Measurements from ENCODE around the gene RAP1B.

RAP1B gene

DNA sequence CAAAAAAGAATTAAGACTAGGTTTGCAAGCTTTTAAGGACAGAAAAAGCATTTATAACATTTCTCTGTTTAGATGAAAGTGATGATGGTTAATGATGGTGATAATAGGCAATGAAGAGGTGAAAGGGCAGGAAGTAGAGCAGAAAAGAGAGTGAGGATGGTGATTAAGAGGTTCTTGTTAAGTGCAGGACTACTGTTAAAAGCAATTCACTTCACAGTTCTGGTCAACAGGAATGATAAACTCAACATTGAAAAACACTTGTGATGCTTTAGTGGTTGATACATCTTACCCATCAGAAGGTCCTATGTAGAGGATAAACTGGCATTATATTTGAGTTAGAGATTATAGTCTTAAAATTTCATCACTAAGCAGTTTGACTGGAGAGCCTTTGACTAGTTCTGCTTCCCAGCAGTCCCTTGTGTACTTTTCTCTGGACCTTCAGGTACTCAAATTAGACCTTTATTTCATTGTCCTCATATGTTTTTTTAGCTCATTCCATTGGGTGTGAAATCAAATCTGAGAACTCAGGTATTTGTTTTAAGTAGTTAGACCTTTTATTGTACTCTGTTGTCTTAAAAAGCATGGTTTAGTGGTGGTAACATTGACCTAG lies 10.9 kb downstream of the RAP1B start:
- TF ChIP-seq, protein P1, sequence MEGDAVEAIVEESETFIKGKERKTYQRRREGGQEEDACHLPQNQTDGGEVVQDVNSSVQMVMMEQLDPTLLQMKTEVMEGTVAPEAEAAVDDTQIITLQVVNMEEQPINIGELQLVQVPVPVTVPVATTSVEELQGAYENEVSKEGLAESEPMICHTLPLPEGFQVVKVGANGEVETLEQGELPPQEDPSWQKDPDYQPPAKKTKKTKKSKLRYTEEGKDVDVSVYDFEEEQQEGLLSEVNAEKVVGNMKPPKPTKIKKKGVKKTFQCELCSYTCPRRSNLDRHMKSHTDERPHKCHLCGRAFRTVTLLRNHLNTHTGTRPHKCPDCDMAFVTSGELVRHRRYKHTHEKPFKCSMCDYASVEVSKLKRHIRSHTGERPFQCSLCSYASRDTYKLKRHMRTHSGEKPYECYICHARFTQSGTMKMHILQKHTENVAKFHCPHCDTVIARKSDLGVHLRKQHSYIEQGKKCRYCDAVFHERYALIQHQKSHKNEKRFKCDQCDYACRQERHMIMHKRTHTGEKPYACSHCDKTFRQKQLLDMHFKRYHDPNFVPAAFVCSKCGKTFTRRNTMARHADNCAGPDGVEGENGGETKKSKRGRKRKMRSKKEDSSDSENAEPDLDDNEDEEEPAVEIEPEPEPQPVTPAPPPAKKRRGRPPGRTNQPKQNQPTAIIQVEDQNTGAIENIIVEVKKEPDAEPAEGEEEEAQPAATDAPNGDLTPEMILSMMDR (IDR thresholded peaks at IDR 0.05; ENCODE audit: control insufficient read depth, insufficient read depth, low read depth, low read length, missing control alignments), result no peak
- no peak for DNase-seq (ENCODE audit: low read depth)
- H3K4me3 ChIP-seq (ENCODE audit: control insufficient read depth, low read depth, low read length), result no peak overlapping the region

DNA sequence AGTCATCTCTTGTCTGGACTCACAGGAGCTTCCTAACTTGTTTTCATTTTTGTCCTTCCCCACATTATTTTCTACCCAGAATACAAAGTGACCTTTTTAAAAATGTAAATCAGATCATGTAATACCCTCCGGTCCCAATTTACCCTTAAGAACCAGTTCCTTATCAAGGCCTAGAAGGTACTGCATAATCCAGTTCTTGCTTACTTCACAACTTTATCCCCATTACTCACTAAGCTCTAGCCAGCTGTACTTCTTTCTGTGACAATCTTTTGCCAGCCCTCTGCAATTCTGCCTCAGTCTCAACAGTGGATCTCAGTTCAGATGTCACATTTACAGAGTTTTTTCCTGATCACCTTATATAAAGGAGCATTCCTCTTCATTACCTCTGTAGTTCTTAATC lies 11.6 kb downstream of the RAP1B start:
- DNase-seq (ENCODE audit: low read depth), result no peak
- H3K4me3 ChIP-seq (ENCODE audit: control insufficient read depth, low read depth, low read length), result no peak overlapping the region
- TF ChIP-seq, protein P1 (IDR thresholded peaks at IDR 0.05; ENCODE audit: control insufficient read depth, insufficient read depth, low read depth, low read length, missing control alignments), result no peak

DNA sequence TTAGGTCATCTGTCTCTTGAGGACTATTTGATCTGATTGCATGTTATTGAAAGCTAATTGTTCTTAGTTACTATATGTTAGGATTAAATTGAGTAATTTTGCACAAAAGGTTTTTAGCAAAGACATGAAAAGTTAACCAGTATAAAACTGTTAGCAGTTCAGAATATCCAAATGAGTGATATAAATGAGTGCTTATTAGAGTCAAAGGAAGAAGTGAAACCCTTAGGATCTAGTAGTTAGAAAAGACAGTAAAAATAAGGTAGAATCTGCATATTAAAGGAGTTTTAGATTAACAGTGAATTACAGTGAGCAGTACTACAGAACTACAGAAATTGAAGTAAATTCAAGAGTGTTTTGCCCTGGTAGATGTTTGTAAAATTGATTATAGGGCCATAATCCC lies 12.4 kb downstream of the RAP1B start:
- TF ChIP-seq, protein P1 (IDR thresholded peaks at IDR 0.05; ENCODE audit: control insufficient read depth, insufficient read depth, low read depth, low read length, missing control alignments), result no peak
- H3K4me3 ChIP-seq (ENCODE audit: control insufficient read depth, low read depth, low read length), result no peak overlapping the region
- DNase-seq (ENCODE audit: low read depth), result no peak

DNA sequence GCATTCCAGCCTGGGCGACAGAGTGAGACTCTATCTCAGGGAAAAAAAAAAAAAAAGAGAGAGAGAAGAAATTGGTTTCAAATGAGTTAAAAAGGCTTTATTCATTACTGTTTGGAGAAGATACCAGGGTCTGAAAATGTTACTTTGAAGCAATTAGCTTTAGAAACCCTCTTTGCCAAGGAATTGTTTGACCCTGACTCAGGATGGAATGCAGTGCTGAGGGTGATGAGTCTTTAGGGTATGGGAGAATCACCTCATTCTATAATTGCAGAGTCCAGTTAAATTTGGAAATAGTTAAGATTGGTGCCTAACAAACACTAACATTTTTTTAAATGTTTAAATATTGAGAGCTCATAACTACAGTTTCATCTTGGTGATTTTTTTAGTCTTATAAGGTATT lies 13.3 kb downstream of the RAP1B start:
- TF ChIP-seq, protein P1 (IDR thresholded peaks at IDR 0.05; ENCODE audit: control insufficient read depth, insufficient read depth, low read depth, low read length, missing control alignments), result no peak
- H3K4me3 ChIP-seq (ENCODE audit: control insufficient read depth, low read depth, low read length), result no peak overlapping the region
- DNase-seq (ENCODE audit: low read depth), result no peak

- no peak overlapping the region for H3K4me3 ChIP-seq (ENCODE audit: control insufficient read depth, low read depth, low read length)
- TF ChIP-seq, protein P1 (IDR thresholded peaks at IDR 0.05; ENCODE audit: control insufficient read depth, insufficient read depth, low read depth, low read length, missing control alignments), result no peak
- no peak for DNase-seq (ENCODE audit: low read depth)
Observed at GRCh38 chr12:68624933-68625332, 14.2 kb downstream of the RAP1B start.

- TF ChIP-seq, protein P1 (IDR thresholded peaks at IDR 0.05; ENCODE audit: control insufficient read depth, insufficient read depth, low read depth, low read length, missing control alignments), result no peak
- DNase-seq (ENCODE audit: low read depth), result no peak
- H3K4me3 ChIP-seq (ENCODE audit: control insufficient read depth, low read depth, low read length), result no peak overlapping the region
Observed at GRCh38 chr12:68627673-68628319, 17.1 kb downstream of the RAP1B start.

All from AG09309 (cell line).